ENCODE measurements around the gene FAM118A.
"Not testable (repeated sequence)": the region's sequence is repeated elsewhere in the genome, so short reads cannot be mapped to it uniquely, and the experiment has no call there.

Gene FAM118A

GRCh38 chr22:45329530-45329936 lies 19.8 kb downstream of the FAM118A start:
- no peak for DNase-seq (ENCODE audit: low read depth in 1 of 2, low spot score in 1 of 2)

GRCh38 chr22:45330548-45330947 lies 20.8 kb downstream of the FAM118A start:
- DNase-seq (ENCODE audit: low read depth in 1 of 2, low spot score in 1 of 2) = no peak

DNA sequence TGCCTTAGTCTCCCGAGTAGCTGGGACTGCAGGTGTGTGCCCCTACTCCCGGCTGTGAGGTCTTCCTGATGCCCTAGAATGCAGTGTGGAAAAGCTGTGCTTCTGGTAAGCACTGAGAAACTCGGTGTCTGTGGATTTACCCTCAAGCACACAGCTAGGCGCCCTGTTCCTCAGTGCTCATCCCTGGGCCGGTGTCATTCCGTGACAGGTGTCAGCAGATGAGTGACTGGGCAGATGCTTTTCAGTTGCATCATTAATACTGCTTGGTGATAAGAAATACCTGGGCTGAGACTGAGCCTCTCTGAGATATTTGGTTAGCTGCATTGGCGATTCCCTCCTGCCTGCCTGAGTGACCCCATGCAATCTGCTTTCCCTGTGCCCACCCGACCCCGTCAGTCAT lies 21.8 kb downstream of the FAM118A start:
- DNase-seq (ENCODE audit: low read depth in 1 of 2, low spot score in 1 of 2) = no peak

DNA sequence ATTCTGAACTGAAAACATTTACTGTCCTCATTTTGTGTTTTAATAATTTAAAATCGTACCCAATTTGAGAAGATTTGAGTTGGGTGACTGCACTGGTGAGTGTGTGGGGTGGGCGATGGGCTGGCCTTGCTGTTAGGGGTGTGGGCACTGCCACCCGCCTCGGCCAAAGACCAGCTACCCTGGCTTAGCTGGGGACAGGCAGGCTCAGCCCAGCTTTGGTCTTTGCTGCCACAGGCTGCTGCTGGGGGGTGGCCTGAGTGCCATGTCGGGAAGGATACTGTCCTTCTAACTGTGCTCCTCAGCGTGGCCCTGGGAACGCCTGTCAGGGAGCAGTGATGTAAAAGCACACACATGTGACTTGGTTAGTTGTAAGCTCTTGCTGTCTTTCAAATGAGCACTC lies 22.3 kb downstream of the FAM118A start:
- DNase-seq (ENCODE audit: low read depth in 1 of 2, low spot score in 1 of 2) = no peak

- no peak for DNase-seq (ENCODE audit: low read depth in 1 of 2, low spot score in 1 of 2)
These were observed 24.3 kb downstream of the FAM118A start for GRCh38 chr22:45334068-45334467.

DNA sequence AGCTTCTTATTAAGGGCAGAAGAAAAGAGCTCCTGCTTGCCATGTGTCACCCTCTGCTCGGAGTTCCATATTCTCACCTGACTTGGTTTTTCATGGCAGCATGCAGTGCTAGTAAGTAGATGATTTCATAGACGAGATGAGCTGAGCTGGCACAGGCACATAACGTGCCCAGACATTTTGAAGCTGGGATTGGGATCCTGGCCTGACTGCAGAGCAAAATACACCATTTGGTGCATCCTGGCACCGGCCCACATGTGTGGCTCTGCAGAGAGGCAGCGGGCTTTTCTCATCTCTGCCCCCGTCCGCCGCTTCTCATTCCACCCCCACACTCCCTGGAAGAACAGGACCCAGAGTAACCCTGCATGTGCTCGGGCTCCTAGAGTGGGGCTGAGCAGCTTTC lies 24.8 kb downstream of the FAM118A start:
- no peak for DNase-seq (ENCODE audit: low read depth in 1 of 2, low spot score in 1 of 2)

- no peak for DNase-seq (ENCODE audit: low read depth in 1 of 2, low spot score in 1 of 2)
These were observed 25.5 kb downstream of the FAM118A start for GRCh38 chr22:45335021-45335818.

- DNase-seq (ENCODE audit: low read depth in 1 of 2, low spot score in 1 of 2) = no peak
These were observed 26.3 kb downstream of the FAM118A start for GRCh38 chr22:45335854-45336522.

- no peak for DNase-seq (ENCODE audit: low read depth in 1 of 2, low spot score in 1 of 2)
These were observed 27.3 kb downstream of the FAM118A start for GRCh38 chr22:45336971-45337431.

- DNase-seq (ENCODE audit: low read depth in 1 of 2, low spot score in 1 of 2) = no peak
These were observed 27.8 kb downstream of the FAM118A start for GRCh38 chr22:45337536-45337935.

- no peak for DNase-seq (ENCODE audit: low read depth in 1 of 2, low spot score in 1 of 2)
These were observed 29.1 kb downstream of the FAM118A start for GRCh38 chr22:45338795-45339194.

- no peak for DNase-seq (ENCODE audit: low read depth in 1 of 2, low spot score in 1 of 2)
These were observed 30.6 kb downstream of the FAM118A start for GRCh38 chr22:45340323-45340722.

- peak; percentile 27 to 28 for DNase-seq (ENCODE audit: low read depth in 1 of 2, low spot score in 1 of 2)
These were observed 31.8 kb downstream of the FAM118A start for GRCh38 chr22:45341498-45341897.

- no peak for DNase-seq (ENCODE audit: low read depth in 1 of 2, low spot score in 1 of 2)
These were observed 33.4 kb downstream of the FAM118A start for GRCh38 chr22:45343143-45343542.

GRCh38 chr22:45344334-45344733 lies 34.6 kb downstream of the FAM118A start:
- DNase-seq (ENCODE audit: low read depth in 1 of 2, low spot score in 1 of 2) = no peak

GRCh38 chr22:45349916-45350315 lies 40.2 kb downstream of the FAM118A start:
- DNase-seq (ENCODE audit: low read depth in 1 of 2, low spot score in 1 of 2) = no peak

DNA sequence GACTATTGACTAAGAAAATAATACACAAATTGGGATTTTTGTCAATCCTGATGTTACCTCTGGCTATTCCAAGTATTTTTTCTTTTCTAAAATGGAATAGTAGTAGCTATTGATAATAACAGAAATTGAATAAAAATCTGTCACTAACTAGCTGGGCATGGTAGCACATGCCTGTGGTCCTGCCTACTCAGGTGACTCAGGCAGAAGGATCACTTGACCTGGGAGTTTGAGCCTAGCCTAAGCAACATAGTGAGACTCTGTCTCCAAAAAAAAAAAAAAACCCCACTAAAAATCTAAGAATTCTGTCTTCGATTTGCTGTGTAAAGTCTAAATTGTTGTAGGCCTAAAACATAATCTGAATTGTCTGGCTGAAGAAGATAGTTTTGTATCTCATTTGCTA lies 42.2 kb downstream of the FAM118A start:
- no peak for DNase-seq (ENCODE audit: low read depth in 1 of 2, low spot score in 1 of 2)

GRCh38 chr22:45352757-45353156 lies 43.0 kb downstream of the FAM118A start:
- not testable (repeated sequence) for DNase-seq (ENCODE audit: low read depth in 1 of 2, low spot score in 1 of 2)

DNA sequence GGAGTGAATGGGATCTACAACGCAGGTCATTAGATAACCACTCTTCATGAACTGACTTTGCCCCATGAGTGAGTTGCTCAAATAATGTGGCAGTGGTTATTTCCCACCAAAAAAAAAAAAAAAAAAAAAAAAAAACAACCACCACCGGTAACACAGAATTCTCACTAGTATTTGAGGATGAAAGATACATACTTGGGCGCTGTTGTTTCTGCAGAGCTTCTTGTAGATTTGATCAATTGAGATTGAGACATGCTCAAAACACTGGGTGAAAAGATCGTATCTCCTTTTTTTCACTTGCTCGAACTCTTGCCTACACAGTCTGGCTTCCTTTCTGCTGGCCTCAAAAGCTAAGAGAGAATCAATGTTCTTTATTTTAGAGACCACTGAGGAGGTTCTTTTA lies 44.1 kb downstream of the FAM118A start:
- DNase-seq (ENCODE audit: low read depth in 1 of 2, low spot score in 1 of 2) = no peak

GRCh38 chr22:45357490-45357889 lies 47.8 kb downstream of the FAM118A start:
- DNase-seq (ENCODE audit: low read depth in 1 of 2, low spot score in 1 of 2) = no peak

DNA sequence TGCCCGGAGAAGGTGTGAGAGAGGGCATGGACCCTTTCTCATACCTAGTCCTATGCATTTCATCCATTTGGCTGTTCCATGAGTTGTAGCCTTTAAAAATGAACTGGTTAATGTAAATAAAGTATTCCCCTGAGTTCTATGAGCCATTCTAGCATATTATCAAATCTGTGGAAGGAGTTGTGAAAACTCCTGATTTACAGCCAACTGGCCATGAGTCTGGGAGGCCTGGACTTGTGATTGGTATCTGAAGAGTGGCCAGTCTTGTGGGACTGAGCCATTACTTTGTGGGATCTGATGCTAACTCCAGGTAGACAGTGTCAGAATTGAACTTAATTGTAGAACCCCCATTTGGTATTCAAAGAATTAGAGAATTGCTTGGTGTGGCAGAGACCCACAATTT lies 48.4 kb downstream of the FAM118A start:
- no peak for DNase-seq (ENCODE audit: low read depth in 1 of 2, low spot score in 1 of 2)

GRCh38 chr22:45359627-45360026 lies 49.9 kb downstream of the FAM118A start:
- DNase-seq (ENCODE audit: low read depth in 1 of 2, low spot score in 1 of 2) = no peak

DNA sequence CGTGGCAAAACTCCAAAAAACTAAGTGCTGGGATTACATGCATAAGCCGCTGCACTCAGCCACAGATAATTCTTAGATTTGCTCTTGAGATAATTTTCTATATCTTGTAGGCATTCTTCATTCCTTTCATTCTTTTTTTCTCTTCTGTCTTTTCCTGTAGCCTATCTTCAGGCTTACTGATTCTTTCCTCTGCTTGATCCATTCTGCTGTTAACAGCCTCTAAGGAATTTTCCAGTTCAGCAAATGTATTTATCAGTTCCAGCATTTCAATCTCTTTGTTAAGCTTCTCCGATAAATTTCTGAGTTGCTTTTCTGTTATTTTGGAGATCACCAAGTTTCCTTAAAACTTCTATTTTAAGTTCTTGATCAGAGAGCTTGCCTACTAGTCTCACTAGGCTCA lies 57.0 kb downstream of the FAM118A start:
- no peak for DNase-seq (ENCODE audit: low read depth in 1 of 2, low spot score in 1 of 2)
